Ascending aorta (tissue), 2 donors: ENCODE results near the gene C4orf50. TPM values are rescaled to one million over a fixed set of nuclear protein-coding genes. Genes with fewer than 3 reads are reported as not detected.

Experiments used
- DNase-seq, 2 donors: peaks; one replicate each; pipeline ENCODE4 v3.0.0-alpha.2; 2019; ENCODE audit warnings: low spot score in 2 of 2
- H3K27ac ChIP-seq, 2 donors: fragments of 200-600 bp; sonication (generic); one replicate each; pipeline ENCODE4 v1.5.1; 2016 to 2017; ENCODE audit warnings: mild to moderate bottlenecking in 1 of 2
- H3K27me3 ChIP-seq: fragments of 200-600 bp; sonication (generic); one replicate; pipeline ENCODE4 v1.5.1; 2017
- H3K36me3 ChIP-seq, 2 donors: fragments of 200-600 bp; sonication (generic); one replicate each; pipeline ENCODE4 v1.5.1; 2016
- H3K4me1 ChIP-seq, 2 donors: fragments of 200-600 bp; sonication (generic); one replicate each; pipeline ENCODE4 v1.5.1; 2016 to 2017; ENCODE audit warnings: mild to moderate bottlenecking in 1 of 2
- H3K4me3 ChIP-seq, 2 donors: fragments of 200-600 bp; sonication (generic); one replicate each; pipeline ENCODE4 v1.5.1; 2016 to 2017; ENCODE audit warnings: mild to moderate bottlenecking in 1 of 2
- H3K9me3 ChIP-seq, 2 donors: fragments of 200-600 bp; sonication (generic); one replicate each; pipeline ENCODE4 v1.5.1; 2016
- intact Hi-C: fragments of 100-400 bp; cut with DNase I; formaldehyde crosslinking; loops from one replicate; pipeline ENCODE4 v1.15.1; 2023
- total RNA-seq: library from RNA; depleted of rRNA; stranded (reverse); fragments of >200 nt; gene quantifications from one replicate; pipeline ENCODE4 v1.1.0, GENCODE V29; 2016
- TF ChIP-seq, protein P1 (sequence below), 3 experiments: fragments of 200-600 bp in 2 of 3; fragments of 450-650 bp in 1 of 3; sonication (generic) in 2 of 3; IDR thresholded peaks; one replicate each; pipeline ENCODE4 v1.5.1; 2016 to 2019; ENCODE audit warnings: antibody characterized with exemption in 3 of 3, mild to moderate bottlenecking in 1 of 3, moderate library complexity in 1 of 3

Gene C4orf50
- total RNA-seq, 1 donor from 2014 or later = not detected

DNA sequence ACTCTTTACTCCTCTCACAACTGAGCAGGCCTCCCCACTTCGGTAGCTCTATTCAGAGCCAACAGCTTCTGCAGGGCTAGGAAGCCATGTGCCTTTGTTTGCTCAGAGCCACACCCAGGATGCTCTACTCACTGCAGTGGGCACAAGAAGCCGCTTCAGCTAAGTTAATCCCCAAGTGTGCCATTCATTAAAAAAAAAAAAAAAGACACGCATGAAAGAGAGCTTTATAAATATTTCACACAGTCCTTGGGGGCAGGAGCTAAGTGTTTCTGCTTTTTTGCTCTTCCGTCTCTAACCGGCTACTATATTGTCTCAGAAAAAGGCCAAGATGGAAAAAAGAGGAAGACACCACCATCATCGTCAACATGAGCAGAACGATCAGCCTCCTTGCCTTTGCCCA, 133.4 kb downstream of the C4orf50 start:
- Histone ChIP-seq H3K4me1 (peaks cover 7 to 11% of the 10 kb centered on the region in 2 donors), H3K27me3 (no peaks in the 10 kb centered on the region), H3K27ac (no peak overlapping the region), H3K4me3 (no peak overlapping the region), H3K36me3 (no peaks in the 10 kb centered on the region), H3K9me3 (no peaks in the 10 kb centered on the region)
- intact Hi-C loops = no loop called here
- no peak for DNase-seq
- TF ChIP-seq, protein P1, sequence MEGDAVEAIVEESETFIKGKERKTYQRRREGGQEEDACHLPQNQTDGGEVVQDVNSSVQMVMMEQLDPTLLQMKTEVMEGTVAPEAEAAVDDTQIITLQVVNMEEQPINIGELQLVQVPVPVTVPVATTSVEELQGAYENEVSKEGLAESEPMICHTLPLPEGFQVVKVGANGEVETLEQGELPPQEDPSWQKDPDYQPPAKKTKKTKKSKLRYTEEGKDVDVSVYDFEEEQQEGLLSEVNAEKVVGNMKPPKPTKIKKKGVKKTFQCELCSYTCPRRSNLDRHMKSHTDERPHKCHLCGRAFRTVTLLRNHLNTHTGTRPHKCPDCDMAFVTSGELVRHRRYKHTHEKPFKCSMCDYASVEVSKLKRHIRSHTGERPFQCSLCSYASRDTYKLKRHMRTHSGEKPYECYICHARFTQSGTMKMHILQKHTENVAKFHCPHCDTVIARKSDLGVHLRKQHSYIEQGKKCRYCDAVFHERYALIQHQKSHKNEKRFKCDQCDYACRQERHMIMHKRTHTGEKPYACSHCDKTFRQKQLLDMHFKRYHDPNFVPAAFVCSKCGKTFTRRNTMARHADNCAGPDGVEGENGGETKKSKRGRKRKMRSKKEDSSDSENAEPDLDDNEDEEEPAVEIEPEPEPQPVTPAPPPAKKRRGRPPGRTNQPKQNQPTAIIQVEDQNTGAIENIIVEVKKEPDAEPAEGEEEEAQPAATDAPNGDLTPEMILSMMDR (IDR thresholded peaks at IDR 0.05) = no peak

DNA sequence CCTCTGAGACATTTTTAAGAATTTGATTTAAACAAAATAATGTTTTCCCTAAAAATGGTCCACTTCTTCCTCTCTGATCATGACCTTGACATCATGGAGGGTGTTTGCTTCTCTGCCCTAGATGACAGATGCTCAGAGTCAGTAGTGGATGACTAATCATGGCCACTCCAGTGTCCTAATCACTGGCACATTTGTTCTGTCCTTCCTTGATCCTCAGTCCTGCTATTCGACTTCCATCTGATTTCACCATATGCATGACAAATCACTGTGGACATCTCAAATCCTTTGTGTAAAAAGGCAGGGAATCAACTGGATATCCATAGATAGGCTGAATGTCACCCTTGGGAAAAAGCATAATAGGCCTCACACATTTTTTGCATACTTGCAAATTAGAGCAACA, 134.3 kb downstream of the C4orf50 start:
- Histone ChIP-seq H3K27ac (no peak overlapping the region), H3K4me1 (peaks cover 7 to 11% of the 10 kb centered on the region in 2 donors), H3K9me3 (no peaks in the 10 kb centered on the region), H3K4me3 (no peak overlapping the region), H3K36me3 (no peaks in the 10 kb centered on the region), H3K27me3 (no peaks in the 10 kb centered on the region)
- TF ChIP-seq, protein P1 (IDR thresholded peaks at IDR 0.05) = no peak
- DNase-seq = no peak
- intact Hi-C loops = no loop called here

DNA sequence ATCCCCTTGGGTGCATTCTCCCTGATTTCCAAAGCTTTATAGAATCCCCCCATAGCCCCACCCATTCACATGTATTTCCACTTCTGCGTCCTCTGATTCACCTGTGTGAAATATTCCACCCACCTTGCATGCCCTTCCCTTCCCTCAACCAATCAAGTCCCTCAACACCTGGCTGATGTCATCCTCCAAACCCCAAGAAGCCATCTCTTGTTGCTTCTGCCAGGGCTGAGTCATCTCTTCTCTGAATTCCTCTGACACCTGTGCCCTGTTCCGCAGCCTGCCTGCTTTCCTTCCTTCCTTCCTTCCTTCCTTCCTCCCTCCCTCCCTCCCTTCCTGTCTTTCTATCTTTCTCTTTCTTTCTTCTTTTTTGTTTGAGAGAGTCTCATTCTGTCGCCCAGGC, 135.3 kb downstream of the C4orf50 start:
- Histone ChIP-seq H3K4me3 (no peak overlapping the region), H3K36me3 (no peaks in the 10 kb centered on the region), H3K4me1 (peaks cover 6% of the 10 kb centered on the region in 2 donors), H3K9me3 (no peaks in the 10 kb centered on the region), H3K27ac (no peak overlapping the region), H3K27me3 (no peaks in the 10 kb centered on the region)
- no peak for DNase-seq
- intact Hi-C loops = no loop called here
- TF ChIP-seq, protein P1 (IDR thresholded peaks at IDR 0.05) = no peak

DNA sequence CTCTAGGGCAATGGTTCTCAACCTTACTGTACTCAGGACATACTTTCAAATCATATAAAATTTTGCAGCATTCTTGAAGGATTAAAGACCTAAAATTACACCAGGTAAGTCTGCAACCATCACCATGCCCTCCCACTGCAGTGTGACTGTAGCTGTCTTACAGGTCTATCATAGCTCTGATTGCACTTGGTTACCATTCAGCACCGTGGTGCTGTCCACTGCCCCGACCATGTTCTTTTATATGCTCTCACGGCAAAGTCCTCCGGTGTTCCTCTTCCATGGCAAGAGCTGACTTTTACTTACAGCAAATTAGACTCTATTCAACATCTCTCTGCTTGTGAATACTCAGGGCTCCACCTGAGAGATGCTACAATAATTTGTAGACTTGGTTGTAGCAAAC, 136.9 kb downstream of the C4orf50 start:
- H3K36me3 ChIP-seq = no peaks in the 10 kb centered on the region

DNA sequence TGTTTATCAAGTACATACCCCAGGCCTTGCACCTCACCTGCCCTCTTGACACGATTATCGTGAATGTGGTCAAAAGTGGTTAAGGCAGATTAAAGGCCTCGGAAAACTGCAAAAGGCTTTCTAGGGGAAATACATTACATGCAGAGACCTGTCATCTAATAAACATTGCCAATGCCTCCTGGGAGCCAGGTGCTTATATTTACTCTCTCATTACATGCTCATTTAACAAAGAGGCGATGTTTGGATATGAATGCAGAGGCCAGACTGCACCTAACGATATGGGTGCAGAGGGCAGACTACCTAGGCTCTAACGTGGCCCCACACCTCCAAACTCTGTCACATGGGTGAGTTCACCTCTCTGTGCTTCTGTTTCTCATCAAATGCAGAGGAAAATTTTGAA, 139.9 kb downstream of the C4orf50 start:
- H3K4me1 ChIP-seq = no peaks in the 10 kb centered on the region
- no peak overlapping the region for H3K27ac ChIP-seq
- TF ChIP-seq, protein P1 (IDR thresholded peaks at IDR 0.05) = no peak
- DNase-seq = no peak
- no peaks in the 10 kb centered on the region for H3K27me3 ChIP-seq
- no peaks in the 10 kb centered on the region for H3K36me3 ChIP-seq
- intact Hi-C loops = no loop called here
- no peaks in the 10 kb centered on the region for H3K9me3 ChIP-seq
- H3K4me3 ChIP-seq = no peak overlapping the region

More for the DNA sequence above, 136.9 kb downstream of the C4orf50 start:
- H3K27ac ChIP-seq = no peak overlapping the region
- TF ChIP-seq, protein P1 (IDR thresholded peaks at IDR 0.05) = no peak
- no peak for DNase-seq
- no peaks in the 10 kb centered on the region for H3K4me1 ChIP-seq
- no peak overlapping the region for H3K4me3 ChIP-seq
- intact Hi-C loops = no loop called here
- H3K27me3 ChIP-seq = no peaks in the 10 kb centered on the region
- H3K9me3 ChIP-seq = no peaks in the 10 kb centered on the region

DNA sequence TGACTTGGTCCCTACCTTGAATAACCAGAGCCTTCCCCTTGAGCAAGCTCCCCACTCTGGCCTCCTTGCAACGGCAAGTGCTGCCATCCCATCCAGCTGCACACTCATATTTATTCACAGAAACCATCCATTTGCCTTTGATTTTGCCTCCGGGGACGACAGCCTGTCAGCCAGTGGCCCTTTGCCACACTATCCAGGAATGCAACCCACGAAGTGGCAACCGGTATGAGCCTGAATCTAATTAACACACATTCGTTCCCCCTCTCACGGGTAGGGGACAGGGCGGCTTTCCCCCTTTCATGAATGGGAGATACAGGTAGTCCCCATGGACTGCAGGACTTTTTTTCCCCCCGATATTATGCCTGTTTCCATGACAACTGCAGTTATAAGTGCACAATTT, 140.8 kb downstream of the C4orf50 start:
- no peak for DNase-seq
- intact Hi-C loops = no loop called here
- H3K9me3 ChIP-seq = no peaks in the 10 kb centered on the region
- H3K27me3 ChIP-seq = no peaks in the 10 kb centered on the region
- no peak overlapping the region for H3K27ac ChIP-seq
- TF ChIP-seq, protein P1 (IDR thresholded peaks at IDR 0.05) = no peak
- H3K4me3 ChIP-seq = no peak overlapping the region
- no peaks in the 10 kb centered on the region for H3K4me1 ChIP-seq
- no peaks in the 10 kb centered on the region for H3K36me3 ChIP-seq
